ENCODE measurements around the gene LRRC15. TPM values are rescaled to one million over a fixed set of nuclear protein-coding genes. Genes with fewer than 3 reads are reported as not detected.

LRRC15 gene
- total and polyA plus RNA-seq, 2 experiments from 2014 or later: 0.05 to 0.14 TPM

- Mint-ChIP-seq H3K4me3 (no peak overlapping the region), H3K9me3 (no peaks in the 10 kb centered on the region), H3K36me3 (ENCODE audit: low read depth) (no peaks in the 10 kb centered on the region), H3K4me1 (peaks cover 29% of the 10 kb centered on the region), H3K27ac (no peak overlapping the region), H3K27me3 (ENCODE audit: insufficient read depth, low read depth, poor library complexity) (peaks cover 24% of the 10 kb centered on the region)
- no peak overlapping the region for H3K4me3 ChIP-seq
- no peaks in the 10 kb centered on the region for H3K27me3 ChIP-seq (ENCODE audit: insufficient read depth)
- no peak for TF ChIP-seq STAT1 (IDR thresholded peaks at IDR 0.05; ENCODE audit: unreplicated experiment)
- TF ChIP-seq ZNF462 (CRISPR knock-in tag; IDR thresholded peaks at IDR 0.05): no peak
- no peak for TF ChIP-seq NANOG (IDR thresholded peaks at IDR 0.05; ENCODE audit: borderline replicate concordance)
- no peak for TF ChIP-seq EZH2phosphoT487 (IDR thresholded peaks at IDR 0.05; ENCODE audit: unreplicated experiment)
- H4K20me1 ChIP-seq (replicated peaks; ENCODE audit: insufficient read depth): no peaks in the 10 kb centered on the region
- no peaks in the 10 kb centered on the region for H3K9me2 ChIP-seq (ENCODE audit: insufficient read depth)
- DNase-seq (ENCODE audit: low spot score): no peak
- H3K4me1 ChIP-seq (ENCODE audit: insufficient read depth): 0 out of 2 replicates have a peak, but pooled peaks cover 15% of the 10 kb centered on the region
- H3K4me2 ChIP-seq: no peak overlapping the region
- no peak overlapping the region for H2AFZ ChIP-seq
- H3K79me2 ChIP-seq (replicated peaks; ENCODE audit: insufficient read depth): no peaks in the 10 kb centered on the region
- no peaks in the 10 kb centered on the region for H3K36me3 ChIP-seq (ENCODE audit: insufficient read depth)
- H3K27ac ChIP-seq (ENCODE audit: low read depth): no peak overlapping the region
- ATAC-seq: no peak
- no peaks in the 10 kb centered on the region for H3F3A ChIP-seq (replicated peaks; ENCODE audit: low read depth)
Measured at GRCh38 chr3:194368918-194369317, 625 bp downstream of the LRRC15 start.

- no peak for TF ChIP-seq ZNF114 (CRISPR knock-in tag; IDR thresholded peaks at IDR 0.05)
- no peak for TF ChIP-seq NANOG (IDR thresholded peaks at IDR 0.05; ENCODE audit: borderline replicate concordance)
- TF ChIP-seq REST (IDR thresholded peaks at IDR 0.05; ENCODE audit: unreplicated experiment): no peak
- TF ChIP-seq EZH2 (IDR thresholded peaks at IDR 0.05; ENCODE audit: low read depth, unreplicated experiment): no peak
- no peak for TF ChIP-seq STAT1 (IDR thresholded peaks at IDR 0.05; ENCODE audit: unreplicated experiment)
- TF ChIP-seq CREB1 (CRISPR knock-in tag; IDR thresholded peaks at IDR 0.05; ENCODE audit: low read depth): no peak
- TF ChIP-seq POLR2AphosphoS5 (IDR thresholded peaks at IDR 0.05; ENCODE audit: low read depth): no peak
- H3K36me3 ChIP-seq (ENCODE audit: insufficient read depth): no peaks in the 10 kb centered on the region
- no peaks in the 10 kb centered on the region for H3F3A ChIP-seq (replicated peaks; ENCODE audit: low read depth)
- ATAC-seq (peak; percentile 17), DNase-seq (ENCODE audit: low spot score) (no peak)
- H3K9me3 Mint-ChIP-seq: no peaks in the 10 kb centered on the region
- H3K36me3 Mint-ChIP-seq (ENCODE audit: low read depth): no peaks in the 10 kb centered on the region
- no peaks in the 10 kb centered on the region for H3K9me2 ChIP-seq (ENCODE audit: insufficient read depth)
- no peaks in the 10 kb centered on the region for H3K79me2 ChIP-seq (replicated peaks; ENCODE audit: insufficient read depth)
- H3K4me1 Mint-ChIP-seq: peaks cover 29% of the 10 kb centered on the region
- H3K27me3 Mint-ChIP-seq (ENCODE audit: insufficient read depth, low read depth, poor library complexity): peaks cover 24% of the 10 kb centered on the region
- no peak overlapping the region for H3K4me3 ChIP-seq
- no peaks in the 10 kb centered on the region for H4K20me1 ChIP-seq (replicated peaks; ENCODE audit: insufficient read depth)
- no peaks in the 10 kb centered on the region for H3K27me3 ChIP-seq (ENCODE audit: insufficient read depth)
- H2AFZ ChIP-seq: peak overlapping the region; percentile 66
- no peak overlapping the region for H3K4me3 Mint-ChIP-seq
- H3K27ac Mint-ChIP-seq: no peak overlapping the region
- 0 out of 2 replicates have a peak, but pooled peaks cover 15% of the 10 kb centered on the region for H3K4me1 ChIP-seq (ENCODE audit: insufficient read depth)
- H3K4me2 ChIP-seq: no peak overlapping the region
- H3K27ac ChIP-seq (ENCODE audit: low read depth): no peak overlapping the region
Measured at GRCh38 chr3:194367992-194368841, 1.3 kb downstream of the LRRC15 start.
